HCT116 (cell line): ENCODE results near the gene CPA5. TPM values are rescaled to one million over a fixed set of nuclear protein-coding genes. Genes with fewer than 3 reads are reported as not detected.
"Not testable (repeated sequence)": the region's sequence is repeated elsewhere in the genome, so short reads cannot be mapped to it uniquely, and the experiment has no call there.

Experiments
- ATAC-seq: fragments of 200-7000 bp; cut with Tn5 transposase; 2 replicates; pipeline ENCODE4 v1.9.1; 2020; ENCODE audit warnings: mild to moderate bottlenecking, moderate library complexity
- BruUV-seq: library from RNA; stranded (reverse); fragments of 400-500 nt; replicated peaks from 2 replicates; lab custom pipeline; 2021; lab: Mats Ljungman, UMichigan
- CTCF ChIA-PET: fragments of 300-600 bp; sonication (Branson Sonifier 250); formaldehyde crosslinking; loops from one replicate; lab custom pipeline; 2021; ENCODE audit warnings: antibody characterized with exemption; lab: Charles Lee
- POLR2A ChIA-PET: fragments of 300-600, 350-600 bp; sonication (Branson Sonifier 250); formaldehyde crosslinking; loops from one replicate; lab custom pipeline; 2021; ENCODE audit warnings: antibody characterized with exemption; lab: Charles Lee
- RAD21 ChIA-PET, 2 experiments: fragments of 300-600 bp; sonication (Branson Sonifier 250); formaldehyde crosslinking; loops; one replicate each; lab custom pipeline; 2023; ENCODE audit warnings: low total read pairs in 2 of 2; ENCODE audit not compliant: uncharacterized antibody in 2 of 2, unreplicated experiment in 2 of 2, low non-redundant PET in 1 of 2; lab: Charles Lee
- DNase-seq: peaks from one replicate; pipeline ENCODE4 v3.0.0-alpha.2; 2010; ENCODE audit warnings: low read depth, low spot score
- H2AFZ ChIP-seq: fragments of 200-600 bp; shearing (Covaris generic), sonication (generic); 2 replicates; pipeline ENCODE4 v1.6.1; 2017; ENCODE audit warnings: low read depth, mixed run types, mixed read lengths, antibody characterized with exemption, low read length; ENCODE audit not compliant: poor library complexity, severe bottlenecking
- H3K27ac ChIP-seq: 2 replicates; pipeline ENCODE4 v1.5.1; 2012; ENCODE audit warnings: low read depth, low read length
- H3K27me3 ChIP-seq: fragments of 200-600 bp; sonication (generic); 2 replicates; pipeline ENCODE4 v1.6.1; 2016; ENCODE audit warnings: mixed run types, low read length, mixed read lengths; ENCODE audit not compliant: insufficient read depth
- H3K36me3 ChIP-seq, 2 experiments: fragments of 200-500 bp in 1 of 2; fragments of 200-600 bp in 1 of 2; sonication (Bioruptor generic) in 1 of 2; sonication (generic) in 1 of 2; 2 replicates each; pipeline versions ENCODE4 v1.5.1 to v1.6.1; 2014 to 2016; ENCODE audit warnings: low read length in 2 of 2, inconsistent platforms in 1 of 2, mixed read lengths in 1 of 2, mixed run types in 1 of 2; ENCODE audit not compliant: insufficient read depth in 2 of 2, control insufficient read depth in 1 of 2
- H3K4me1 ChIP-seq, 2 experiments: fragments of 200-600 bp in 1 of 2; sonication (generic) in 1 of 2; 2 replicates each; pipeline versions ENCODE4 v1.5.1 to v1.6.1; 2012 to 2017; ENCODE audit warnings: low read length in 2 of 2, inconsistent platforms in 1 of 2, mild to moderate bottlenecking in 1 of 2, mixed read lengths in 1 of 2, mixed run types in 1 of 2, moderate library complexity in 1 of 2; ENCODE audit not compliant: insufficient read depth in 2 of 2, control insufficient read depth in 1 of 2
- H3K4me2 ChIP-seq: fragments of 200-600 bp; sonication (generic); 2 replicates; pipeline ENCODE4 v1.6.1; 2017; ENCODE audit warnings: mixed run types, low read length, mixed read lengths
- H3K4me3 ChIP-seq, 2 experiments: fragments of 200-600 bp in 1 of 2; sonication (generic) in 1 of 2; replicated peaks in 1 of 2; 2 replicates each; pipeline ENCODE4 v1.5.1; 2011 to 2016; ENCODE audit warnings: low read length in 2 of 2, control low read depth in 1 of 2, low read depth in 1 of 2, mild to moderate bottlenecking in 1 of 2, mixed read lengths in 1 of 2, mixed run types in 1 of 2
- H3K79me2 ChIP-seq: fragments of 200-600 bp; sonication (generic); 2 replicates; pipeline ENCODE4 v1.6.1; 2017; ENCODE audit warnings: mild to moderate bottlenecking, mixed run types, low read length, moderate library complexity, mixed read lengths; ENCODE audit not compliant: insufficient read depth
- H3K9ac ChIP-seq: fragments of 200-600 bp; sonication (generic); 2 replicates; pipeline ENCODE4 v1.6.1; 2016; ENCODE audit warnings: low read length, mixed read lengths
- H3K9me2 ChIP-seq: fragments of 200-600 bp; sonication (generic), shearing (Covaris generic); 2 replicates; pipeline ENCODE4 v1.6.1; 2017; ENCODE audit warnings: mixed run types, mild to moderate bottlenecking, moderate library complexity; ENCODE audit not compliant: insufficient read depth
- H3K9me3 ChIP-seq, 2 experiments: fragments of 200-500 bp in 1 of 2; fragments of 200-600 bp in 1 of 2; sonication (Bioruptor generic) in 1 of 2; sonication (generic) in 1 of 2; 2 replicates each; pipeline ENCODE4 v1.6.1; 2014 to 2017; ENCODE audit warnings: low read length in 2 of 2, mixed read lengths in 2 of 2, inconsistent platforms in 1 of 2, low read depth in 1 of 2, mild to moderate bottlenecking in 1 of 2, mixed run types in 1 of 2, moderate library complexity in 1 of 2; ENCODE audit not compliant: control insufficient read depth in 1 of 2, insufficient read depth in 1 of 2
- H4K20me1 ChIP-seq: fragments of 200-600 bp; sonication (generic), shearing (Covaris generic); 2 replicates; pipeline ENCODE4 v1.6.1; 2017; ENCODE audit warnings: mixed run types, mild to moderate bottlenecking, moderate library complexity; ENCODE audit not compliant: insufficient read depth
- CBX3 ChIP-seq: IDR thresholded peaks from 2 replicates; pipeline ENCODE4 v1.6.1; 2012; ENCODE audit warnings: low read depth
- CEBPB ChIP-seq: IDR thresholded peaks from 2 replicates; pipeline ENCODE4 v1.6.1; 2012; ENCODE audit warnings: low read depth
- EGR1 ChIP-seq: IDR thresholded peaks from 2 replicates; pipeline ENCODE4 v1.6.1; 2012; ENCODE audit warnings: low read depth
- ELF1 ChIP-seq: IDR thresholded peaks from 2 replicates; pipeline ENCODE4 v1.6.1; 2012; ENCODE audit warnings: low read depth, borderline replicate concordance
- EZH2phosphoT487 ChIP-seq: fragments of 200-600 bp; IDR thresholded peaks from 2 replicates; pipeline ENCODE4 v1.6.1; 2018; ENCODE audit warnings: antibody characterized with exemption, borderline replicate concordance
- FOSL1 ChIP-seq: IDR thresholded peaks from 2 replicates; pipeline ENCODE4 v1.6.1; 2012; ENCODE audit warnings: low read depth
- JUND ChIP-seq: IDR thresholded peaks from 2 replicates; pipeline ENCODE4 v1.6.1; 2012
- POLR2A ChIP-seq: IDR thresholded peaks from 2 replicates; pipeline ENCODE4 v1.7.0; 2011; ENCODE audit warnings: borderline replicate concordance; ENCODE audit not compliant: insufficient read depth, insufficient read length; ENCODE audit errors: extremely low read depth
- POLR2AphosphoS5 ChIP-seq: IDR thresholded peaks from 2 replicates; pipeline ENCODE4 v1.6.1; 2011; ENCODE audit warnings: mild to moderate bottlenecking, low read depth, low read length, moderate library complexity
- RAD21 ChIP-seq: IDR thresholded peaks from 2 replicates; pipeline ENCODE4 v1.6.1; 2012; ENCODE audit warnings: low read depth, mild to moderate bottlenecking
- SIN3A ChIP-seq: IDR thresholded peaks from 2 replicates; pipeline ENCODE4 v1.6.1; 2012; ENCODE audit warnings: low read depth
- SRF ChIP-seq: IDR thresholded peaks from 2 replicates; pipeline ENCODE4 v1.6.1; 2012; ENCODE audit warnings: low read depth
- TCF7L2 ChIP-seq: IDR thresholded peaks from 2 replicates; pipeline ENCODE4 v1.7.0; 2011; ENCODE audit warnings: borderline replicate concordance, inconsistent platforms; ENCODE audit not compliant: insufficient read depth, insufficient read length; ENCODE audit errors: extremely low read depth
- YY1 ChIP-seq: IDR thresholded peaks from 2 replicates; pipeline ENCODE4 v1.6.1; 2011; ENCODE audit warnings: low read length, low read depth, moderate library complexity, mild to moderate bottlenecking; ENCODE audit not compliant: insufficient replicate concordance; ENCODE audit errors: extremely low read depth
- ZFX ChIP-seq: fragments of 450-650 bp; IDR thresholded peaks from 2 replicates; pipeline ENCODE4 v1.6.1; 2017
- ZNF274 ChIP-seq: fragments of 200-500 bp; sonication (Bioruptor generic); IDR thresholded peaks from 2 replicates; pipeline ENCODE4 v1.6.1; 2014; ENCODE audit warnings: mild to moderate bottlenecking, low read depth, low read length, inconsistent platforms
- intact Hi-C: fragments of 100-400 bp; cut with micrococcal nuclease; formaldehyde crosslinking; loops from 2 replicates; pipeline ENCODE4 v1.10.0; 2022
- total RNA-seq: library from RNA; stranded (reverse); gene quantifications from one replicate; pipeline ENCODE4 v1.2.1, GENCODE V29; 2021; ENCODE audit not compliant: unreplicated experiment
- TF ChIP-seq, protein P1 (sequence below): IDR thresholded peaks from 2 replicates; pipeline ENCODE4 v1.6.1; 2011; ENCODE audit warnings: mild to moderate bottlenecking, low read length, moderate library complexity; ENCODE audit not compliant: insufficient replicate concordance; ENCODE audit errors: extremely low read depth
- TF ChIP-seq, protein P2 (sequence below): IDR thresholded peaks from 2 replicates; pipeline ENCODE4 v1.6.1; 2012
- TF ChIP-seq, protein P3 (sequence below): IDR thresholded peaks from 2 replicates; pipeline ENCODE4 v1.6.1; 2012

Gene CPA5
- total RNA-seq, 1 experiment from 2014 or later, result not detected

DNA sequence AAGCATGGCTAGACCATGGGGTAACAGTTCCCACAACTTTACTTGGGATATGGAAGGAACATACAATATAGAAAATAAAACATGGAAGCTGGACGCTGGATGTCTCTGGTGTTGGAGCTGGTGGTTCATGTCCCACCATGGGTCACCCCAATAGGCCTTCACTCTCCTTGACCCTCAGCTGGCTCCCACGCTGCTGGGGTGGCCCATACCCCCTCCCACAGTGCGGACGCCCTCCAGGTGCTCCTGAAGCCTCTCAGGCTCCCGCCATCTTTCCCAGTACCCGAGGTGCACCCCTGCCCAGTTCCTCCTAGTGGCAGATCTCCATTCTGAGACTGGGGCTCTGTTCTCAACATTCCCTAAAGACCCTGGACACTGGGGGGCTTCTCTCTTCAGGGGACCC, 29.9 kb downstream of the CPA5 start:
- no TSS peak for BruUV-seq
- Histone ChIP-seq H3K9ac (no peak overlapping the region), H3K36me3 (no peaks in the 10 kb centered on the region), H4K20me1 (no peaks in the 10 kb centered on the region), H3K27ac (no peak overlapping the region), H3K9me3 (no peaks in the 10 kb centered on the region), H3K4me2 (no peak overlapping the region), H3K4me1 (peaks cover 0 to 7% of the 10 kb centered on the region in 2 experiments; a peak in 2 of 4 replicates), H3K9me2 (no peaks in the 10 kb centered on the region), H2AFZ (no peak overlapping the region), H3K4me3 (no peak overlapping the region), H3K79me2 (no peaks in the 10 kb centered on the region), H3K27me3 (no peaks in the 10 kb centered on the region)
- POLR2A ChIA-PET, result no interaction called here
- DNase-seq, result no peak
- no peak for TF ChIP-seq EGR1
- no peak for TF ChIP-seq POLR2A
- TF ChIP-seq SRF, result no peak
- TF ChIP-seq, protein P1, sequence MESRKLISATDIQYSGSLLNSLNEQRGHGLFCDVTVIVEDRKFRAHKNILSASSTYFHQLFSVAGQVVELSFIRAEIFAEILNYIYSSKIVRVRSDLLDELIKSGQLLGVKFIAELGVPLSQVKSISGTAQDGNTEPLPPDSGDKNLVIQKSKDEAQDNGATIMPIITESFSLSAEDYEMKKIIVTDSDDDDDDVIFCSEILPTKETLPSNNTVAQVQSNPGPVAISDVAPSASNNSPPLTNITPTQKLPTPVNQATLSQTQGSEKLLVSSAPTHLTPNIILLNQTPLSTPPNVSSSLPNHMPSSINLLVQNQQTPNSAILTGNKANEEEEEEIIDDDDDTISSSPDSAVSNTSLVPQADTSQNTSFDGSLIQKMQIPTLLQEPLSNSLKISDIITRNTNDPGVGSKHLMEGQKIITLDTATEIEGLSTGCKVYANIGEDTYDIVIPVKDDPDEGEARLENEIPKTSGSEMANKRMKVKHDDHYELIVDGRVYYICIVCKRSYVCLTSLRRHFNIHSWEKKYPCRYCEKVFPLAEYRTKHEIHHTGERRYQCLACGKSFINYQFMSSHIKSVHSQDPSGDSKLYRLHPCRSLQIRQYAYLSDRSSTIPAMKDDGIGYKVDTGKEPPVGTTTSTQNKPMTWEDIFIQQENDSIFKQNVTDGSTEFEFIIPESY, result no peak
- no peak for TF ChIP-seq ELF1
- TF ChIP-seq, protein P2, sequence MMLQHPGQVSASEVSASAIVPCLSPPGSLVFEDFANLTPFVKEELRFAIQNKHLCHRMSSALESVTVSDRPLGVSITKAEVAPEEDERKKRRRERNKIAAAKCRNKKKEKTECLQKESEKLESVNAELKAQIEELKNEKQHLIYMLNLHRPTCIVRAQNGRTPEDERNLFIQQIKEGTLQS, result no peak
- no peak for TF ChIP-seq FOSL1
- no peak for TF ChIP-seq POLR2AphosphoS5
- no peak for TF ChIP-seq CBX3
- no peak for TF ChIP-seq ZFX
- TF ChIP-seq CEBPB, result no peak
- no peak for TF ChIP-seq EZH2phosphoT487
- TF ChIP-seq RAD21, result no peak
- TF ChIP-seq YY1, result no peak
- TF ChIP-seq SIN3A, result no peak
- no peak for TF ChIP-seq ZNF274
- TF ChIP-seq TCF7L2, result no peak
- TF ChIP-seq, protein P3, sequence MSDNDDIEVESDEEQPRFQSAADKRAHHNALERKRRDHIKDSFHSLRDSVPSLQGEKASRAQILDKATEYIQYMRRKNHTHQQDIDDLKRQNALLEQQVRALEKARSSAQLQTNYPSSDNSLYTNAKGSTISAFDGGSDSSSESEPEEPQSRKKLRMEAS, result no peak
- no peak for TF ChIP-seq JUND
- CTCF ChIA-PET, result no interaction called here
- RAD21 ChIA-PET, result no interaction called here
- intact Hi-C loops, result no loop called here
- no peak for ATAC-seq

DNA sequence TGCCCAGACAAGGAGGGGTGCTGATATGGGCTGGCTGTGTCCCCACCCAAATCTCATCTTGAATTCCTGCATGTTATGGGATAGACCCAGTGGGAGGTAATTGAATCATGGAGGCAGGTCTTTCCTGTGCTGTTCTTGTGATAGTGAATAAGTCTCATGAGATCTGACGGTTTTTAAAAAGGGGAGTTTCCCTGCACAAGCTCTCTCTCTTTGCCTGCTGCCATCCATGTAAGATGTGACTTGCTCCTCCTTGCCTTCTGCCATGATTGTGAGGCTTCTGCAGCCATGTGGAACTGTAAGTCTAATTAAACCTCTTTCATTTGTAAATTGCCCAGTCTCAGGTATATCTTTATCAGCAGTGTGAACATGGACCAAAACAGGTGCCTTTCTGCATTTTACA, 31.8 kb downstream of the CPA5 start:
- DNase-seq, H3K4me3 ChIP-seq, H3K9ac ChIP-seq, RAD21 ChIA-PET, CTCF ChIA-PET, H4K20me1 ChIP-seq, H3K9me2 ChIP-seq, H3K27ac ChIP-seq, ATAC-seq, BruUV-seq, H3K36me3 ChIP-seq, H2AFZ ChIP-seq, H3K4me1 ChIP-seq, H3K9me3 ChIP-seq, H3K79me2 ChIP-seq, H3K27me3 ChIP-seq, intact Hi-C loops, H3K4me2 ChIP-seq, POLR2A ChIA-PET: not testable (repeated sequence)
